Measurements from ENCODE around the gene ITGA1. TPM values are rescaled to one million over a fixed set of nuclear protein-coding genes. Genes with fewer than 3 reads are reported as not detected.
"Not testable (repeated sequence)": the region's sequence is repeated elsewhere in the genome, so short reads cannot be mapped to it uniquely, and the experiment has no call there.

The ITGA1 gene
- total RNA-seq, 1 experiment from 2014 or later = 26.4 TPM

DNA sequence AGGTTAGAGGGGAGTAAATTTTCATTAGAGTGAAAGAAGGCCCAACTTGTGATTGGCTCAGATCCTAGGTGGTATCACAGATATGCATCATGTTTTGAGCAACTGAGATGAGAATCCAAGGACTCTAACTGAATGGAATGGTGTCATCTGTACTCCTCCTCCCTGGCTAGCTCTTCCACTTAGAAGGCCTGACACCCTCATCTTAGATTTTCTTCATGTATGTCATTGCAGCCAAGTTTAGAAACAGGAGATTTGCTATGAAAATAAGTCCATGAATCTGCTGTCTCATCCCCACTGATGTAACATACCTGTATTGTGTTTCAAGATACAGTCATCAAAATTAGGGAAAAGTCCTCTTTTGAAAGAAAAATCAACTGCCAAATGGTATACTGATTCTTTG, 54.4 kb downstream of the ITGA1 start:
- no peak for DNase-seq
- no peak overlapping the region for H3K4me3 Mint-ChIP-seq (ENCODE audit: unreplicated experiment)
- no peaks in the 10 kb centered on the region for H3K27me3 ChIP-seq (replicated peaks; ENCODE audit: control insufficient read depth, insufficient read depth, low read length)
- H3K27me3 Mint-ChIP-seq (ENCODE audit: insufficient read depth, unreplicated experiment) = no peaks in the 10 kb centered on the region
- no peaks in the 10 kb centered on the region for H3K36me3 Mint-ChIP-seq (ENCODE audit: insufficient read depth, unreplicated experiment)
- no peaks in the 10 kb centered on the region for H3K4me1 ChIP-seq
- H3K4me3 ChIP-seq (ENCODE audit: low read depth, low read length) = no peak overlapping the region
- CTCF ChIA-PET = no interaction called here
- H3K9me3 Mint-ChIP-seq (ENCODE audit: unreplicated experiment) = no peaks in the 10 kb centered on the region
- H3K9me3 ChIP-seq = no peaks in the 10 kb centered on the region
- H3K4me1 Mint-ChIP-seq (ENCODE audit: low read depth, unreplicated experiment) = no peaks in the 10 kb centered on the region
- H3K36me3 ChIP-seq (ENCODE audit: control insufficient read depth, insufficient read depth, low read length) = no peaks in the 10 kb centered on the region
- intact Hi-C loops (cut with micrococcal nuclease; ENCODE audit: unreplicated experiment) = no loop called here
- no peak overlapping the region for H3K27ac Mint-ChIP-seq (ENCODE audit: unreplicated experiment)
- POLR2A ChIA-PET = no interaction called here
- no peak for TF ChIP-seq CTCF (IDR thresholded peaks at IDR 0.05; ENCODE audit: insufficient read depth in 1 of 2, low read depth in 1 of 2, low read length in 1 of 2, severe bottlenecking in 1 of 2, unreplicated experiment in 1 of 2)
- no TSS peak for BruUV-seq (replicated peaks)

DNA sequence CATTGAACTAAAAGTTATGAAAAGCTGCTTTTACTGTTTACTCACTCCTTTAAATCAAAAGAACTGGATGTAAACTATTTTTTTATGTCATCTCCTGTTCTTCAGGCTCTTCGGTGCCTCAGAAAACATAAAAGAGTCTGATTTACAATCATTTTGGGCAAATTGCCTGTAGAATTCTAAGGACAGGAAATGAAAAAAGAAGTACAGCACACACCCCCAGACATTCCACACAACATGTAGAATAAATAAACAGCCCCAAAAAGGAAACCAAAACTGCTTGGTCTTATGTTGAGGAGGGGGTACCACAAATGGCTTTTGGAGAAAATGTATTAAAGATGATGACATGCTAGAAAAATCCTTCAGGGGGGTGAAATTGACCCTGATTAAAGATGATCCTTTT, 57.2 kb downstream of the ITGA1 start:
- intact Hi-C loops (cut with micrococcal nuclease; ENCODE audit: unreplicated experiment) = no loop called here
- no peaks in the 10 kb centered on the region for H3K9me3 ChIP-seq
- no peak overlapping the region for H3K4me3 ChIP-seq (ENCODE audit: low read depth, low read length)
- H3K4me1 ChIP-seq = no peaks in the 10 kb centered on the region
- Mint-ChIP-seq H3K36me3 (ENCODE audit: insufficient read depth, unreplicated experiment) (no peaks in the 10 kb centered on the region), H3K4me3 (ENCODE audit: unreplicated experiment) (no peak overlapping the region), H3K9me3 (ENCODE audit: unreplicated experiment) (no peaks in the 10 kb centered on the region), H3K27me3 (ENCODE audit: insufficient read depth, unreplicated experiment) (no peaks in the 10 kb centered on the region), H3K27ac (ENCODE audit: unreplicated experiment) (no peak overlapping the region), H3K4me1 (ENCODE audit: low read depth, unreplicated experiment) (no peaks in the 10 kb centered on the region)
- DNase-seq = no peak
- no peaks in the 10 kb centered on the region for H3K27me3 ChIP-seq (replicated peaks; ENCODE audit: control insufficient read depth, insufficient read depth, low read length)
- TF ChIP-seq CTCF (IDR thresholded peaks at IDR 0.05; ENCODE audit: insufficient read depth in 1 of 2, low read depth in 1 of 2, low read length in 1 of 2, severe bottlenecking in 1 of 2, unreplicated experiment in 1 of 2) = no peak
- ChIA-PET CTCF (no interaction called here), POLR2A (no interaction called here)
- H3K36me3 ChIP-seq (ENCODE audit: control insufficient read depth, insufficient read depth, low read length) = no peaks in the 10 kb centered on the region
- no TSS peak for BruUV-seq (replicated peaks)

DNA sequence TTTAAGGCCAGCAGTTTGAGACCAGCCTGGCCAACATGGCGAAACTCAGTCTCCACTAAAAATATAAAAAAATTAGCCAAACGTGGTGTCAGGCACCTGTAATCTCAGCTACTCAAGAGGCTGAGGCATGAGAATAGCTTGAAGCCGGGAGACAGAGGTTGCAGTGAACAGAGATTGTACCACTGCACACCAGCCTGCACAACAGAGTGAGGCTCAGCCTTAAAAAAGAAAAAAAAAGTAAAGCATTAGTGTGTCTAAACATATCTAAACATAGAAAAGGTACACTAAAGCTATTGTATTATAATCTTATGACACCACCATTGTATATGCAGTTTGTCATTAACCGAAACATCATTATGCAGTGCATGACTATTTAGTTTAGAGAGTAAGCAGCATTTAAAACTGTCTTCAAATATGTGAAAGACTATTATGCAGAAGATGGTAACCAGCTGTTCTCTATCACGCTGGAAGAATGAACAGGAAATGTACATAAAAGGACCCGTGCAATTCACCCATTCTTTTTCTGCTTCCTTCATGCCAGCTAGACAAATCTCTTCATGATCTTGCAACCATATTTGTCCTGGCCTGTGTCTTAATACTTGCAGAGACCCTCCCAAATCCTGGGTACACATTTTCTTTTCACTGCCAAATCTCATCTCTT, 58.6 kb downstream of the ITGA1 start:
- Mint-ChIP-seq H3K27me3 (ENCODE audit: insufficient read depth, unreplicated experiment) (no peaks in the 10 kb centered on the region), H3K9me3 (ENCODE audit: unreplicated experiment) (no peaks in the 10 kb centered on the region), H3K4me1 (ENCODE audit: low read depth, unreplicated experiment) (no peaks in the 10 kb centered on the region), H3K27ac (ENCODE audit: unreplicated experiment) (no peak overlapping the region), H3K4me3 (ENCODE audit: unreplicated experiment) (no peak overlapping the region), H3K36me3 (ENCODE audit: insufficient read depth, unreplicated experiment) (no peaks in the 10 kb centered on the region)
- Histone ChIP-seq H3K9me3 (no peaks in the 10 kb centered on the region), H3K36me3 (ENCODE audit: control insufficient read depth, insufficient read depth, low read length) (no peaks in the 10 kb centered on the region), H3K27me3 (replicated peaks; ENCODE audit: control insufficient read depth, insufficient read depth, low read length) (no peaks in the 10 kb centered on the region), H3K4me3 (ENCODE audit: low read depth, low read length) (no peak overlapping the region), H3K4me1 (no peaks in the 10 kb centered on the region)
- POLR2A ChIA-PET = no interaction called here
- intact Hi-C loops (cut with micrococcal nuclease; ENCODE audit: unreplicated experiment) = no loop called here
- DNase-seq = no peak
- BruUV-seq (replicated peaks) = no TSS peak
- no peak for TF ChIP-seq CTCF (IDR thresholded peaks at IDR 0.05; ENCODE audit: insufficient read depth in 1 of 2, low read depth in 1 of 2, low read length in 1 of 2, severe bottlenecking in 1 of 2, unreplicated experiment in 1 of 2)
- CTCF ChIA-PET = no interaction called here

- H3K4me3 Mint-ChIP-seq (ENCODE audit: unreplicated experiment); POLR2A ChIA-PET; H3K27me3 ChIP-seq (replicated peaks; ENCODE audit: control insufficient read depth, insufficient read depth, low read length); H3K4me3 ChIP-seq (ENCODE audit: low read depth, low read length); H3K27me3 Mint-ChIP-seq (ENCODE audit: insufficient read depth, unreplicated experiment); BruUV-seq (replicated peaks); H3K9me3 Mint-ChIP-seq (ENCODE audit: unreplicated experiment); H3K4me1 ChIP-seq; CTCF ChIA-PET; DNase-seq; H3K36me3 Mint-ChIP-seq (ENCODE audit: insufficient read depth, unreplicated experiment); H3K4me1 Mint-ChIP-seq (ENCODE audit: low read depth, unreplicated experiment); intact Hi-C loops (cut with micrococcal nuclease; ENCODE audit: unreplicated experiment); H3K36me3 ChIP-seq (ENCODE audit: control insufficient read depth, insufficient read depth, low read length); H3K9me3 ChIP-seq; H3K27ac Mint-ChIP-seq (ENCODE audit: unreplicated experiment): not testable (repeated sequence)
Observed at GRCh38 chr5:52848688-52849087, 61.0 kb downstream of the ITGA1 start.

Measured in Caco-2 (cell line).